ENCODE measurements around the gene RBM17.
"Not testable (repeated sequence)": the region's sequence is repeated elsewhere in the genome, so short reads cannot be mapped to it uniquely, and the experiment has no call there.

RBM17 gene

DNA sequence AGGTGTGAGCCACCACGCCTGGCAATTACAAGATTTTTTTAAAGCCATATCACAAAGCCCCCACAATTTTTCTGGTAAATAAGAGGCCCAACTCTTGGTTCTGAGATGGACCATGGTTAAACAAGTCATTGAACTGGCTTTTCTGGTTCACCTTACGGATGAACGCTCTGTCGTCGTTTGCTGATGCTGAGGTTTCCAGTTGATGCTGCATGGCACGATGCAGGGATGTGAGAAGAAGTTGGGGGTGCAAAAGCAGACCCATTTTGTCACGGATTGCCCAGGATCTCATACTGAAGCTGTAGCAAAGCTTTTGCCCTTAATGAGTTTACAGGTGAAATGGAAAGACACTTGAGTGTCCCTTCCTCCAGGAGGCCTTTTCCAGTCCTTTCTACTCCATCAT lies 24.7 kb upstream of the RBM17 start:
- peaks cover 29% of the 10 kb centered on the region for H3K4me1 ChIP-seq (ENCODE audit: insufficient read depth, low read length)
- H4K20me1 ChIP-seq (ENCODE audit: insufficient read depth, low read length), result no peaks in the 10 kb centered on the region
- no peak overlapping the region for H2AFZ ChIP-seq (ENCODE audit: low read depth, low read length)
- ATAC-seq (ENCODE audit: insufficient read depth, low read depth) (no peak), DNase-seq (no peak)
- H3K36me3 ChIP-seq (ENCODE audit: insufficient read depth, low read length), result no peaks in the 10 kb centered on the region
- TF ChIP-seq EZH2 (IDR thresholded peaks at IDR 0.05; ENCODE audit: borderline replicate concordance, low read depth, low read length, severe bottlenecking) (no peak), CTCF (IDR thresholded peaks at IDR 0.05; ENCODE audit: borderline replicate concordance, extremely low read depth, low read length, poor library complexity, severe bottlenecking) (no peak)
- no peaks in the 10 kb centered on the region for H3K9me3 ChIP-seq (ENCODE audit: insufficient read depth, low read length, severe bottlenecking)
- H3K27ac ChIP-seq (ENCODE audit: low read length), result no peak overlapping the region
- H3K9ac ChIP-seq (ENCODE audit: low read depth, low read length), result no peak overlapping the region
- H3K79me2 ChIP-seq (ENCODE audit: insufficient read depth, low read length), result no peaks in the 10 kb centered on the region
- peaks cover 2% of the 10 kb centered on the region for H3K27me3 ChIP-seq (ENCODE audit: insufficient read depth, low read length, poor library complexity)
- no peak overlapping the region for H3K4me2 ChIP-seq (ENCODE audit: insufficient read depth, low read length)
- no peak overlapping the region for H3K4me3 ChIP-seq (ENCODE audit: low read depth in 1 of 2, low read length in 2 of 2)

GRCh38 chr10:6064726-6065125 lies 24.1 kb upstream of the RBM17 start:
- not testable (repeated sequence) for H3K9me3 ChIP-seq (ENCODE audit: insufficient read depth, low read length, severe bottlenecking); H2AFZ ChIP-seq (ENCODE audit: low read depth, low read length); H3K9ac ChIP-seq (ENCODE audit: low read depth, low read length); H4K20me1 ChIP-seq (ENCODE audit: insufficient read depth, low read length); DNase-seq; H3K27ac ChIP-seq (ENCODE audit: low read length); H3K4me2 ChIP-seq (ENCODE audit: insufficient read depth, low read length); H3K4me3 ChIP-seq (ENCODE audit: low read depth in 1 of 2, low read length in 2 of 2); H3K79me2 ChIP-seq (ENCODE audit: insufficient read depth, low read length); H3K36me3 ChIP-seq (ENCODE audit: insufficient read depth, low read length); H3K27me3 ChIP-seq (ENCODE audit: insufficient read depth, low read length, poor library complexity); ATAC-seq (ENCODE audit: insufficient read depth, low read depth)
- H3K4me1 ChIP-seq (ENCODE audit: insufficient read depth, low read length), result peaks cover 35% of the 10 kb centered on the region

DNA sequence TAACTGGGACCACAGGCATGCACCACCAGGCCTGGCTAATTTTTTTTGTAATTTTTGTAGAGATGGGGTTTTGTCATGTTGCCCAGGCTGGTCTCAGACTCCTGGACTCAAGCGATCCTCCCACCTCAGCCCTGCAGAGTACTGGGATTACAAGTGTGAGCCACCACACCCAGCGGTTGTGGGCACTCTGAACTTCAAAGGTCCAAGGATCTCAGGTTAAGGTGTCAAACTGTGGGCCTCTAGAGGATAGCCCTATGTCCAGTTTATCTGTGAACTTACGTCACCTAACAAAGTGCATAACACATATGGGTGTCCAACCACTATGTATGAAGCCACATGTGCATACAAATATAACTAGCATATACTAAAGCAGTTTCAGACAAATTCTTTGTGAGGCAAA lies 23.4 kb upstream of the RBM17 start:
- H3K4me2 ChIP-seq (ENCODE audit: insufficient read depth, low read length), result no peak overlapping the region
- H3K9me3 ChIP-seq (ENCODE audit: insufficient read depth, low read length, severe bottlenecking), result no peaks in the 10 kb centered on the region
- DNase-seq (no peak), ATAC-seq (ENCODE audit: insufficient read depth, low read depth) (no peak)
- no peak overlapping the region for H3K9ac ChIP-seq (ENCODE audit: low read depth, low read length)
- H3K36me3 ChIP-seq (ENCODE audit: insufficient read depth, low read length), result no peaks in the 10 kb centered on the region
- no peaks in the 10 kb centered on the region for H3K79me2 ChIP-seq (ENCODE audit: insufficient read depth, low read length)
- no peak overlapping the region for H3K4me3 ChIP-seq (ENCODE audit: low read depth in 1 of 2, low read length in 2 of 2)
- H3K27me3 ChIP-seq (ENCODE audit: insufficient read depth, low read length, poor library complexity), result no peaks in the 10 kb centered on the region
- TF ChIP-seq EZH2 (IDR thresholded peaks at IDR 0.05; ENCODE audit: borderline replicate concordance, low read depth, low read length, severe bottlenecking) (no peak), CTCF (IDR thresholded peaks at IDR 0.05; ENCODE audit: borderline replicate concordance, extremely low read depth, low read length, poor library complexity, severe bottlenecking) (no peak)
- no peak overlapping the region for H3K27ac ChIP-seq (ENCODE audit: low read length)
- H2AFZ ChIP-seq (ENCODE audit: low read depth, low read length), result no peak overlapping the region
- H4K20me1 ChIP-seq (ENCODE audit: insufficient read depth, low read length), result no peaks in the 10 kb centered on the region
- peaks cover 42% of the 10 kb centered on the region for H3K4me1 ChIP-seq (ENCODE audit: insufficient read depth, low read length)

- Histone ChIP-seq H3K27me3 (ENCODE audit: insufficient read depth, low read length, poor library complexity) (no peaks in the 10 kb centered on the region), H2AFZ (ENCODE audit: low read depth, low read length) (no peak overlapping the region), H3K9ac (ENCODE audit: low read depth, low read length) (no peak overlapping the region), H3K27ac (ENCODE audit: low read length) (no peak overlapping the region), H3K9me3 (ENCODE audit: insufficient read depth, low read length, severe bottlenecking) (no peaks in the 10 kb centered on the region), H3K36me3 (ENCODE audit: insufficient read depth, low read length) (no peaks in the 10 kb centered on the region), H4K20me1 (ENCODE audit: insufficient read depth, low read length) (no peaks in the 10 kb centered on the region), H3K79me2 (ENCODE audit: insufficient read depth, low read length) (no peaks in the 10 kb centered on the region), H3K4me2 (ENCODE audit: insufficient read depth, low read length) (no peak overlapping the region), H3K4me3 (ENCODE audit: low read depth in 1 of 2, low read length in 2 of 2) (no peak overlapping the region), H3K4me1 (ENCODE audit: insufficient read depth, low read length) (peaks cover 46% of the 10 kb centered on the region)
- DNase-seq (no peak), ATAC-seq (ENCODE audit: insufficient read depth, low read depth) (no peak)
- TF ChIP-seq EZH2 (IDR thresholded peaks at IDR 0.05; ENCODE audit: borderline replicate concordance, low read depth, low read length, severe bottlenecking) (no peak), CTCF (IDR thresholded peaks at IDR 0.05; ENCODE audit: borderline replicate concordance, extremely low read depth, low read length, poor library complexity, severe bottlenecking) (no peak)
Observed at GRCh38 chr10:6065835-6066234, 23.0 kb upstream of the RBM17 start.

Measured in DND-41 (cell line).